ENCODE data around the gene DEPDC4.

DNA sequence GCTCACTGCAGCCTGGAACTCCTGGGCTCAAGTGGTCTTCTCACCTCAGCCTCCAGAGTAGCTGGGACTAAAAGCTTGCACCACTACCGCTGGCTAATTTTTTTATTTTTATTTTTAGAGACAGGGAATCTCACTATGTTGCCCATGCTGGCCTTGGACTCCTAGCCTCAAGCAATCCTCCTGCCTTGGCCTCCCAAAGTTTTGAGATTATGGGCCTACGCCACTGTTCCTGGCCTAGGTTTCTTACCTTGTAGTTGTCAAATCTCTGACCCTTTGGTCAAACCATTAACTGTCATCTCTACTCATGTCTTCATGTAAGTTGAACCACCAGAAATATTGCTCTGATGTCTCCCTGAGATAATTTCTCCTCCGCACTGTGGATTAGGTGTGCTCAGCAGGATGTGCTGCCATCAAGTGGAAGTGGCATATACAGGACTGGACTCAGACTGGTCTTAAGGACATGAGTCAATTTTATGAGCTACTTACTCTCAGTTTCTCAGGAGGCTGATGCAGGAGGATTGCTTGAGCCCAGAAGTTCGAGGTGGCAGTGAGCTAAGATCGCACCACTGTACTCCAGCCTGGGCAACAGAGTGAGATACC lies 37.7 kb downstream of the DEPDC4 start:
- TF ChIP-seq, protein P1, sequence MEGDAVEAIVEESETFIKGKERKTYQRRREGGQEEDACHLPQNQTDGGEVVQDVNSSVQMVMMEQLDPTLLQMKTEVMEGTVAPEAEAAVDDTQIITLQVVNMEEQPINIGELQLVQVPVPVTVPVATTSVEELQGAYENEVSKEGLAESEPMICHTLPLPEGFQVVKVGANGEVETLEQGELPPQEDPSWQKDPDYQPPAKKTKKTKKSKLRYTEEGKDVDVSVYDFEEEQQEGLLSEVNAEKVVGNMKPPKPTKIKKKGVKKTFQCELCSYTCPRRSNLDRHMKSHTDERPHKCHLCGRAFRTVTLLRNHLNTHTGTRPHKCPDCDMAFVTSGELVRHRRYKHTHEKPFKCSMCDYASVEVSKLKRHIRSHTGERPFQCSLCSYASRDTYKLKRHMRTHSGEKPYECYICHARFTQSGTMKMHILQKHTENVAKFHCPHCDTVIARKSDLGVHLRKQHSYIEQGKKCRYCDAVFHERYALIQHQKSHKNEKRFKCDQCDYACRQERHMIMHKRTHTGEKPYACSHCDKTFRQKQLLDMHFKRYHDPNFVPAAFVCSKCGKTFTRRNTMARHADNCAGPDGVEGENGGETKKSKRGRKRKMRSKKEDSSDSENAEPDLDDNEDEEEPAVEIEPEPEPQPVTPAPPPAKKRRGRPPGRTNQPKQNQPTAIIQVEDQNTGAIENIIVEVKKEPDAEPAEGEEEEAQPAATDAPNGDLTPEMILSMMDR (conservative IDR thresholded peaks at IDR 0.05 in 1 of 2, IDR thresholded peaks at IDR 0.05 in 1 of 2; ENCODE audit: low read depth in 1 of 2, low read length in 2 of 2): no peak
- no peak for TF ChIP-seq EZH2 (IDR thresholded peaks at IDR 0.05; ENCODE audit: low read length, missing control alignments)

All from fibroblast of lung (primary cell).